ENCODE measurements around the gene RASSF5.

GRCh38 chr1:206537141-206537540, 29.8 kb downstream of the RASSF5 start:
- TF ChIP-seq CTCF (IDR thresholded peaks at IDR 0.05; ENCODE audit: low read depth, low read length, missing input control), result no peak
- TF ChIP-seq GABPA (IDR thresholded peaks at IDR 0.05 in 1 of 2, conservative IDR thresholded peaks at IDR 0.05 in 1 of 2), result no peak
- no peak for TF ChIP-seq RAD21 (IDR thresholded peaks at IDR 0.05)
- no peak for TF ChIP-seq ZBTB33 (IDR thresholded peaks at IDR 0.05)
- TF ChIP-seq TAF1 (conservative IDR thresholded peaks at IDR 0.05), result no peak
- TF ChIP-seq RXRA (IDR thresholded peaks at IDR 0.05), result no peak
- no peak for TF ChIP-seq REST (IDR thresholded peaks at IDR 0.05)
- no peak for TF ChIP-seq YY1 (IDR thresholded peaks at IDR 0.05)
- TF ChIP-seq MAX (IDR thresholded peaks at IDR 0.05), result no peak
- TF ChIP-seq JUND (IDR thresholded peaks at IDR 0.05), result no peak
